Measurements from ENCODE around the gene ACAA1. TPM values are rescaled to one million over a fixed set of nuclear protein-coding genes. Genes with fewer than 3 reads are reported as not detected.

Gene ACAA1
- total and polyA plus RNA-seq, 10 of the 15 experiments (the other 5 are each of a cell fraction or from before 2014, with no cell fraction given), result 5.7 to 85.4 (median 60.6) TPM

DNA sequence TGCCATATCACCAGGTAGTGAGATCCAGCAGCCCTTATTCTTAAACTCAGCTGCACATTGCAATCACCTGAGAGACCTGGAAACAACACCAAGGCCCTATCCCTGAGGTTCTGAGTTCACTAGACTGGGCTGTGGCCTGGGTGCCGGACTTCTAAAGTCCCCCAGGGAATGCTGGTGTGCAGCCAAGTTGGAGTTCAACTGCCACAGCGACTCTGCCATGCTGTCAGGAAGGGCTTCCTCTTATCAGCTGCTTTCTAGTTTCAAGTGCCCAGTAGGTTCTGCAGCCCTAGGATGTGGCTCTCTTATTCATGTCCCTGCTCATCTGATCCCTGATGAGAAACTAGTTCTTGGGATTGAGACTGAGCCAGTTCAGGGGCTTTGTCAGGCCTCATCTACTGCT is 47.8 kb downstream of the ACAA1 start:
- H3K27me3 ChIP-seq (replicated peaks in 1 of 2; ENCODE audit: control insufficient read depth in 2 of 2, insufficient read depth in 2 of 2, low read length in 1 of 2), result no peaks in the 10 kb centered on the region; a peak in 1 of 4 replicates
- H3K36me3 ChIP-seq (ENCODE audit: control insufficient read depth in 2 of 2, insufficient read depth in 2 of 2, low read length in 1 of 2), result no peaks in the 10 kb centered on the region
- no peak for ATAC-seq
- BruUV-seq (replicated peaks), result no TSS peak
- H3K4me2 ChIP-seq (ENCODE audit: control insufficient read depth, insufficient read depth), result no peak overlapping the region
- H3K79me2 ChIP-seq (ENCODE audit: control insufficient read depth, insufficient read depth, low read length), result no peaks in the 10 kb centered on the region
- POLR2A ChIA-PET, result no interaction called here
- no peaks in the 10 kb centered on the region for H4K20me1 ChIP-seq (ENCODE audit: control insufficient read depth, insufficient read depth)
- CTCF ChIA-PET, result no interaction called here
- TF ChIP-seq POLR2AphosphoS2 (IDR thresholded peaks at IDR 0.05; ENCODE audit: low read depth, low read length), result no peak
- no peak for TF ChIP-seq WRNIP1 (IDR thresholded peaks at IDR 0.05; ENCODE audit: borderline replicate concordance, low read depth, low read length)
- no peaks in the 10 kb centered on the region; the same call in 1 of the 3 replicates for H3K9me3 ChIP-seq (replicated peaks; ENCODE audit: control insufficient read depth, insufficient read depth, low read length)
- H3K27ac ChIP-seq (ENCODE audit: control insufficient read depth, insufficient read depth), result no peak overlapping the region
- SMC1A ChIA-PET (ENCODE audit: uncharacterized antibody, unreplicated experiment), result no interaction called here
- in situ Hi-C loops (cut with MboI) (no loop called here), intact Hi-C loops (cut with micrococcal nuclease; ENCODE audit: unreplicated experiment) (no loop called here)
- H3K4me1 ChIP-seq (ENCODE audit: control insufficient read depth, insufficient read depth, low read length), result peaks cover 6% of the 10 kb centered on the region; the same call in 1 of the 2 replicates
- DNase-seq (ENCODE audit: low read depth, low spot score), result no peak
- H3K4me3 ChIP-seq, result no peak overlapping the region
- no peak overlapping the region for H3K9ac ChIP-seq (ENCODE audit: control insufficient read depth, insufficient read depth, low read length)
- no peak overlapping the region for H2AFZ ChIP-seq (ENCODE audit: control insufficient read depth, low read depth, low read length)
- RAD21 ChIA-PET (ENCODE audit: unreplicated experiment), result no interaction called here
- no peak for FAIRE-seq
- 0% methylated on average over 2 of the region's 2 CpGs for WGBS (ENCODE audit: insufficient coverage, insufficient replicate concordance, low lambda C conversion rate, missing lambda C conversion rate)

- ChIA-PET POLR2A (interaction anchor here (0.6 kb wide), 1 partner anchor 208 kb away, joined by 6 read pairs; no protein-coding TSS in a partner anchor), SMC1A (ENCODE audit: uncharacterized antibody, unreplicated experiment) (no interaction called here), RAD21 (ENCODE audit: unreplicated experiment) (no interaction called here), CTCF (interaction anchor here (1.0 kb wide), 1 partner anchor 114 kb away, joined by 4 read pairs; no protein-coding TSS in a partner anchor)
- no peaks in the 10 kb centered on the region for H3K36me3 ChIP-seq (ENCODE audit: control insufficient read depth in 2 of 2, insufficient read depth in 2 of 2, low read length in 1 of 2)
- no peak overlapping the region for H2AFZ ChIP-seq (ENCODE audit: control insufficient read depth, low read depth, low read length)
- H3K79me2 ChIP-seq (ENCODE audit: control insufficient read depth, insufficient read depth, low read length), result no peaks in the 10 kb centered on the region
- peaks cover 6% of the 10 kb centered on the region; the same call in 1 of the 2 replicates for H3K4me1 ChIP-seq (ENCODE audit: control insufficient read depth, insufficient read depth, low read length)
- no peak overlapping the region for H3K9ac ChIP-seq (ENCODE audit: control insufficient read depth, insufficient read depth, low read length)
- FAIRE-seq (no peak), ATAC-seq (no peak), DNase-seq (ENCODE audit: low read depth, low spot score) (no peak)
- no peaks in the 10 kb centered on the region for H4K20me1 ChIP-seq (ENCODE audit: control insufficient read depth, insufficient read depth)
- no peak overlapping the region for H3K4me2 ChIP-seq (ENCODE audit: control insufficient read depth, insufficient read depth)
- no peak overlapping the region for H3K27ac ChIP-seq (ENCODE audit: control insufficient read depth, insufficient read depth)
- no peaks in the 10 kb centered on the region; the same call in 1 of the 3 replicates for H3K9me3 ChIP-seq (replicated peaks; ENCODE audit: control insufficient read depth, insufficient read depth, low read length)
- H3K4me3 ChIP-seq, result no peak overlapping the region
- intact Hi-C loops (cut with micrococcal nuclease; ENCODE audit: unreplicated experiment) (no loop called here), in situ Hi-C loops (cut with MboI) (no loop called here)
- no TSS peak for BruUV-seq (replicated peaks)
- 51% methylated on average over 11 of the region's 11 CpGs for WGBS (ENCODE audit: insufficient coverage, insufficient replicate concordance, low lambda C conversion rate, missing lambda C conversion rate)
- H3K27me3 ChIP-seq (replicated peaks in 1 of 2; ENCODE audit: control insufficient read depth in 2 of 2, insufficient read depth in 2 of 2, low read length in 1 of 2), result no peaks in the 10 kb centered on the region
- TF ChIP-seq IRF3 (IDR thresholded peaks at IDR 0.05) (no peak), RB1 (IDR thresholded peaks at IDR 0.05; ENCODE audit: borderline replicate concordance) (no peak), JUNB (IDR thresholded peaks at IDR 0.05) (no peak), SUPT20H (IDR thresholded peaks at IDR 0.05; ENCODE audit: borderline replicate concordance, control insufficient read depth, low read depth, low read length) (no peak), STAT3 (IDR thresholded peaks at IDR 0.05; ENCODE audit: low read depth, low read length) (no peak), SMAD1 (IDR thresholded peaks at IDR 0.05; ENCODE audit: low read depth, partially characterized antibody) (no peak), DPF2 (IDR thresholded peaks at IDR 0.05) (no peak)
- TF ChIP-seq, protein P1, sequence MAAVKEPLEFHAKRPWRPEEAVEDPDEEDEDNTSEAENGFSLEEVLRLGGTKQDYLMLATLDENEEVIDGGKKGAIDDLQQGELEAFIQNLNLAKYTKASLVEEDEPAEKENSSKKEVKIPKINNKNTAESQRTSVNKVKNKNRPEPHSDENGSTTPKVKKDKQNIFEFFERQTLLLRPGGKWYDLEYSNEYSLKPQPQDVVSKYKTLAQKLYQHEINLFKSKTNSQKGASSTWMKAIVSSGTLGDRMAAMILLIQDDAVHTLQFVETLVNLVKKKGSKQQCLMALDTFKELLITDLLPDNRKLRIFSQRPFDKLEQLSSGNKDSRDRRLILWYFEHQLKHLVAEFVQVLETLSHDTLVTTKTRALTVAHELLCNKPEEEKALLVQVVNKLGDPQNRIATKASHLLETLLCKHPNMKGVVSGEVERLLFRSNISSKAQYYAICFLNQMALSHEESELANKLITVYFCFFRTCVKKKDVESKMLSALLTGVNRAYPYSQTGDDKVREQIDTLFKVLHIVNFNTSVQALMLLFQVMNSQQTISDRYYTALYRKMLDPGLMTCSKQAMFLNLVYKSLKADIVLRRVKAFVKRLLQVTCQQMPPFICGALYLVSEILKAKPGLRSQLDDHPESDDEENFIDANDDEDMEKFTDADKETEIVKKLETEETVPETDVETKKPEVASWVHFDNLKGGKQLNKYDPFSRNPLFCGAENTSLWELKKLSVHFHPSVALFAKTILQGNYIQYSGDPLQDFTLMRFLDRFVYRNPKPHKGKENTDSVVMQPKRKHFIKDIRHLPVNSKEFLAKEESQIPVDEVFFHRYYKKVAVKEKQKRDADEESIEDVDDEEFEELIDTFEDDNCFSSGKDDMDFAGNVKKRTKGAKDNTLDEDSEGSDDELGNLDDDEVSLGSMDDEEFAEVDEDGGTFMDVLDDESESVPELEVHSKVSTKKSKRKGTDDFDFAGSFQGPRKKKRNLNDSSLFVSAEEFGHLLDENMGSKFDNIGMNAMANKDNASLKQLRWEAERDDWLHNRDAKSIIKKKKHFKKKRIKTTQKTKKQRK (IDR thresholded peaks at IDR 0.05; ENCODE audit: low read depth, low read length), result no peak
- TF ChIP-seq, protein P2, sequence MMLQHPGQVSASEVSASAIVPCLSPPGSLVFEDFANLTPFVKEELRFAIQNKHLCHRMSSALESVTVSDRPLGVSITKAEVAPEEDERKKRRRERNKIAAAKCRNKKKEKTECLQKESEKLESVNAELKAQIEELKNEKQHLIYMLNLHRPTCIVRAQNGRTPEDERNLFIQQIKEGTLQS (IDR thresholded peaks at IDR 0.05; ENCODE audit: borderline replicate concordance, extremely low read depth, low read depth, low read length), result no peak
These were observed 48.5 kb downstream of the ACAA1 start for GRCh38 chr3:38088126-38089078.

Data from GM12878 (cell line).